ENCODE measurements around the gene CENPV.
"Not testable (repeated sequence)": the region's sequence is repeated elsewhere in the genome, so short reads cannot be mapped to it uniquely, and the experiment has no call there.

Gene CENPV

GRCh38 chr17:16314189-16314588, 39.1 kb downstream of the CENPV start:
- Histone ChIP-seq H3K27ac (ENCODE audit: low read length) (no peak overlapping the region), H2AFZ (ENCODE audit: low read depth, low read length) (no peak overlapping the region), H3K9me3 (ENCODE audit: insufficient read depth, low read length, severe bottlenecking) (no peaks in the 10 kb centered on the region), H3K4me1 (ENCODE audit: insufficient read depth, low read length) (no peaks in the 10 kb centered on the region), H3K9ac (ENCODE audit: low read depth, low read length) (no peak overlapping the region), H3K4me3 (ENCODE audit: low read depth in 1 of 2, low read length in 2 of 2) (no peak overlapping the region), H4K20me1 (ENCODE audit: insufficient read depth, low read length) (peaks cover 4% of the 10 kb centered on the region; the same call in 1 of the 2 replicates), H3K79me2 (ENCODE audit: insufficient read depth, low read length) (no peaks in the 10 kb centered on the region), H3K36me3 (ENCODE audit: insufficient read depth, low read length) (peaks cover 20% of the 10 kb centered on the region; the same call in 1 of the 2 replicates), H3K27me3 (ENCODE audit: insufficient read depth, low read length, poor library complexity) (no peaks in the 10 kb centered on the region), H3K4me2 (ENCODE audit: insufficient read depth, low read length) (no peak overlapping the region)
- ATAC-seq (ENCODE audit: insufficient read depth, low read depth) (no peak), DNase-seq (no peak)
- TF ChIP-seq, protein P1, sequence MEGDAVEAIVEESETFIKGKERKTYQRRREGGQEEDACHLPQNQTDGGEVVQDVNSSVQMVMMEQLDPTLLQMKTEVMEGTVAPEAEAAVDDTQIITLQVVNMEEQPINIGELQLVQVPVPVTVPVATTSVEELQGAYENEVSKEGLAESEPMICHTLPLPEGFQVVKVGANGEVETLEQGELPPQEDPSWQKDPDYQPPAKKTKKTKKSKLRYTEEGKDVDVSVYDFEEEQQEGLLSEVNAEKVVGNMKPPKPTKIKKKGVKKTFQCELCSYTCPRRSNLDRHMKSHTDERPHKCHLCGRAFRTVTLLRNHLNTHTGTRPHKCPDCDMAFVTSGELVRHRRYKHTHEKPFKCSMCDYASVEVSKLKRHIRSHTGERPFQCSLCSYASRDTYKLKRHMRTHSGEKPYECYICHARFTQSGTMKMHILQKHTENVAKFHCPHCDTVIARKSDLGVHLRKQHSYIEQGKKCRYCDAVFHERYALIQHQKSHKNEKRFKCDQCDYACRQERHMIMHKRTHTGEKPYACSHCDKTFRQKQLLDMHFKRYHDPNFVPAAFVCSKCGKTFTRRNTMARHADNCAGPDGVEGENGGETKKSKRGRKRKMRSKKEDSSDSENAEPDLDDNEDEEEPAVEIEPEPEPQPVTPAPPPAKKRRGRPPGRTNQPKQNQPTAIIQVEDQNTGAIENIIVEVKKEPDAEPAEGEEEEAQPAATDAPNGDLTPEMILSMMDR (IDR thresholded peaks at IDR 0.05; ENCODE audit: borderline replicate concordance, extremely low read depth, low read length, poor library complexity, severe bottlenecking), result no peak
- no peak for TF ChIP-seq EZH2 (IDR thresholded peaks at IDR 0.05; ENCODE audit: borderline replicate concordance, low read depth, low read length, severe bottlenecking)

DNA sequence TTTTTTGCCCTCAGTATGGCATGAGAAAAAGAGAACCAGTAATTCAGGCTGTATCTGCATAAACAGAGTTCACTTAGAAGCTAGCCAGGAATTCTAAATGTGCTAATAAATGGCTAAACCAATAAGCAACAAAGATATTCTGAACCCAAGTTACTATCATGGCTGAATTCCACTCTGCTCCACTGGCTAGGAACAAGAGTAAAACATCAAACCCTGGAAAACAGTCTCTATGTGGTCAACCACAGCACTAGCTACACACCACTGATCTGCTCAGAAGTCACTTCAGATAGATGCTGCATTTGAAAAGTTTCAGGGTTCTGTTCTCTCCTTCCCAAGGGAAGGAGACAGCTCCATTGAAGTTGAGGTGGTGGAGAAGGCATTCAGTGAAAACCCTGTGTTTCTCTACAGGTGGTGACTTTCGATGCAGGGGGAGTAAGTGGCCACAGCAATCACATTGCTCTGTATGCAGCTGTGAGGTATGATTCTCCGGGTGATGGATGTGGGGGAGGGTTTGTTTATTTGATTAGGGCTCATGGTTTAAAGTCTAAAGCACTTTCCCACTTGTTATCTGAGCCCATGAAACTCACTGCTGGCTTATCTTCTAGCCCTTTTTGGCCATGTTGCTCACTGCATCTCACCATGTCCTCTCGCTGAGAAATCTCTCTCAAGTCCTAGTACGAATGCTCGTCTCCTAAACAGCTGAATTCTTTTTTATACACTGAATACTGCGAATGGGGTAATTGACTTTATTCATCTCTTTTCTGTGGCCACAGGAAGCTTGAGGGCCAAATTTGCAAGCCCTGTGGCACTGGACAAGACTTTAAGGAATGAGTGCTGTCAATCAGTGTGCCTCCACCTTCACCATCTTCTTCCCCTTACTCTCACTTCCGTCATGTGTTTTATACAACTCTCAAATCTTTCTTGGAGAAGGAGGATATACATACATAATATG, 39.9 kb downstream of the CENPV start:
- no peak overlapping the region for H3K4me2 ChIP-seq (ENCODE audit: insufficient read depth, low read length)
- H2AFZ ChIP-seq (ENCODE audit: low read depth, low read length), result no peak overlapping the region
- no peaks in the 10 kb centered on the region for H3K27me3 ChIP-seq (ENCODE audit: insufficient read depth, low read length, poor library complexity)
- no peak overlapping the region for H3K27ac ChIP-seq (ENCODE audit: low read length)
- no peak for TF ChIP-seq EZH2 (IDR thresholded peaks at IDR 0.05; ENCODE audit: borderline replicate concordance, low read depth, low read length, severe bottlenecking)
- TF ChIP-seq, protein P1 (IDR thresholded peaks at IDR 0.05; ENCODE audit: borderline replicate concordance, extremely low read depth, low read length, poor library complexity, severe bottlenecking), result no peak
- no peaks in the 10 kb centered on the region for H3K4me1 ChIP-seq (ENCODE audit: insufficient read depth, low read length)
- H3K9ac ChIP-seq (ENCODE audit: low read depth, low read length), result no peak overlapping the region
- no peak overlapping the region for H3K4me3 ChIP-seq (ENCODE audit: low read depth in 1 of 2, low read length in 2 of 2)
- no peaks in the 10 kb centered on the region for H3K79me2 ChIP-seq (ENCODE audit: insufficient read depth, low read length)
- peaks cover 4% of the 10 kb centered on the region; the same call in 1 of the 2 replicates for H4K20me1 ChIP-seq (ENCODE audit: insufficient read depth, low read length)
- H3K36me3 ChIP-seq (ENCODE audit: insufficient read depth, low read length), result peaks cover 17% of the 10 kb centered on the region; the same call in 1 of the 2 replicates
- H3K9me3 ChIP-seq (ENCODE audit: insufficient read depth, low read length, severe bottlenecking), result no peaks in the 10 kb centered on the region
- ATAC-seq (ENCODE audit: insufficient read depth, low read depth) (no peak), DNase-seq (no peak)

DNA sequence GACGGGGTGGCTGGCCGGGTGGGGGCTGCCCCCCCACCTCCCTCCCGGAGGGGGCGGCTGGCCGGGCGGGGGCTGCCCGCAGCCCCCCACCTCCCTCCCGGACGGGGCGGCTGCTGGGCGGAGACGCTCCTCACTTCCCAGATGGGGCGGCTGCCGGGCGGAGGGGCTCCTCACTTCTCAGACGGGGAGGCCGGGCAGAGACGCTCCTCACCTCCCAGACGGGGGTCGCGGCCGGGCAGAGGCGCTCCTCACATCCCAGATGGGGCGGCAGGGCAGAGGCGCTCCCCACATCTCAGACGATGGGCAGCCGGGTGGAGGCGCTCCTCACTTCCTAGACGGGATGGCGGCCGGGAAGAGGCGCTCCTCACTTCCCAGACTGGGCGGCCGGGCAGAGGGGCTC, 41.2 kb downstream of the CENPV start:
- not testable (repeated sequence) for H3K9ac ChIP-seq (ENCODE audit: low read depth, low read length); ATAC-seq (ENCODE audit: insufficient read depth, low read depth); H3K27me3 ChIP-seq (ENCODE audit: insufficient read depth, low read length, poor library complexity); H4K20me1 ChIP-seq (ENCODE audit: insufficient read depth, low read length); H3K27ac ChIP-seq (ENCODE audit: low read length); H3K79me2 ChIP-seq (ENCODE audit: insufficient read depth, low read length); H2AFZ ChIP-seq (ENCODE audit: low read depth, low read length); DNase-seq; H3K9me3 ChIP-seq (ENCODE audit: insufficient read depth, low read length, severe bottlenecking); H3K4me1 ChIP-seq (ENCODE audit: insufficient read depth, low read length); H3K4me3 ChIP-seq (ENCODE audit: low read depth in 1 of 2, low read length in 2 of 2); H3K4me2 ChIP-seq (ENCODE audit: insufficient read depth, low read length)
- peaks cover 15% of the 10 kb centered on the region; the same call in 1 of the 2 replicates for H3K36me3 ChIP-seq (ENCODE audit: insufficient read depth, low read length)

DNA sequence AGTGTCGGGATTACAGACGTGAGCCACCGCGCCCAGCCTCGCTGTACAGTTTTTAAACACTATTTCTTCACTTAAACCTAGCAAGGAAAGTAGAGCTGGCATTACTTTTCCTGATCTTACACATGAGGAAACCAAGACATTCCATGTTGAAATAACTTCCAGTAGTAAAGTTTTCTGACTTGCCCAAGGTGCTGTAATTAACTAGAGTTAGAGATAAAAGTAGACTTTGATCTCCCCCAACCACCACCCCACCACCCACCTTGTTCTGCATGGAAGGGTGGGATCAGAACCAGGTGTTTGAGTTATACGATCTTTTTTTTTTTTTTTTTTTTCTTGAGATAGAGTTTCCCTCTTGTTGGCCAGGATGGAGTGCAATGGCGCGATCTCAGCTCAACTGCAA, 47.1 kb downstream of the CENPV start:
- no peaks in the 10 kb centered on the region for H4K20me1 ChIP-seq (ENCODE audit: insufficient read depth, low read length)
- no peak overlapping the region for H3K4me3 ChIP-seq (ENCODE audit: low read depth in 1 of 2, low read length in 2 of 2)
- H3K27ac ChIP-seq (ENCODE audit: low read length), result no peak overlapping the region
- H3K4me1 ChIP-seq (ENCODE audit: insufficient read depth, low read length), result no peaks in the 10 kb centered on the region
- no peak overlapping the region for H2AFZ ChIP-seq (ENCODE audit: low read depth, low read length)
- H3K79me2 ChIP-seq (ENCODE audit: insufficient read depth, low read length), result no peaks in the 10 kb centered on the region
- H3K36me3 ChIP-seq (ENCODE audit: insufficient read depth, low read length), result peaks cover 12% of the 10 kb centered on the region; the same call in 1 of the 2 replicates
- TF ChIP-seq, protein P1 (IDR thresholded peaks at IDR 0.05; ENCODE audit: borderline replicate concordance, extremely low read depth, low read length, poor library complexity, severe bottlenecking), result no peak
- H3K9me3 ChIP-seq (ENCODE audit: insufficient read depth, low read length, severe bottlenecking), result no peaks in the 10 kb centered on the region
- H3K9ac ChIP-seq (ENCODE audit: low read depth, low read length), result no peak overlapping the region
- no peaks in the 10 kb centered on the region for H3K27me3 ChIP-seq (ENCODE audit: insufficient read depth, low read length, poor library complexity)
- DNase-seq (no peak), ATAC-seq (ENCODE audit: insufficient read depth, low read depth) (no peak)
- no peak overlapping the region for H3K4me2 ChIP-seq (ENCODE audit: insufficient read depth, low read length)
